Neural progenitor cell (in vitro differentiated cells): ENCODE measurements around the gene TKT. TPM values are rescaled to one million over a fixed set of nuclear protein-coding genes. Genes with fewer than 3 reads are reported as not detected.

Experiments used
- DNase-seq: peaks from one replicate; pipeline ENCODE4 v3.0.0-alpha.2; 2016; ENCODE audit warnings: low spot score
- H2AFZ ChIP-seq: fragments of 200-600 bp; sonication (generic); replicated peaks from 2 replicates; pipeline ENCODE4 v1.6.1; 2016; ENCODE audit warnings: antibody characterized with exemption
- H3F3A ChIP-seq: fragments of 200-600 bp; sonication (generic); 2 replicates; pipeline ENCODE4 v1.6.1; 2016; ENCODE audit warnings: antibody characterized with exemption, low read depth
- H3K27ac ChIP-seq: fragments of 200-600 bp; sonication (generic); 2 replicates; pipeline ENCODE4 v1.5.1; 2016; ENCODE audit warnings: mild to moderate bottlenecking
- H3K27me3 ChIP-seq: fragments of 200-600 bp; sonication (generic); 2 replicates; pipeline ENCODE4 v1.6.1; 2016; ENCODE audit warnings: mild to moderate bottlenecking, moderate library complexity
- H3K36me3 ChIP-seq: fragments of 200-600 bp; sonication (generic); 2 replicates; pipeline ENCODE4 v1.5.1; 2016
- H3K4me1 ChIP-seq: fragments of 200-600 bp; sonication (generic); 2 replicates; pipeline ENCODE4 v1.6.1; 2016; ENCODE audit warnings: mixed run types
- H3K4me2 ChIP-seq: fragments of 200-600 bp; sonication (generic); 2 replicates; pipeline ENCODE4 v1.6.1; 2016
- H3K4me3 ChIP-seq: fragments of 200-600 bp; sonication (generic); 2 replicates; pipeline ENCODE4 v1.5.1; 2016
- H3K79me2 ChIP-seq: fragments of 200-600 bp; sonication (generic); 2 replicates; pipeline ENCODE4 v1.6.1; 2016; ENCODE audit warnings: low read depth
- H3K9ac ChIP-seq: fragments of 200-600 bp; sonication (generic); 2 replicates; pipeline ENCODE4 v1.6.1; 2016
- H3K9me3 ChIP-seq: fragments of 200-600 bp; sonication (generic); 2 replicates; pipeline ENCODE4 v1.5.1; 2016; ENCODE audit warnings: low read depth
- H4K20me1 ChIP-seq: fragments of 200-600 bp; sonication (generic); 2 replicates; pipeline ENCODE4 v1.6.1; 2016; ENCODE audit warnings: low read depth
- H3K27ac Mint-ChIP-seq: 3 replicates; pipeline ENCODE4 v1.8.0; 2021; ENCODE audit warnings: mixed read lengths
- H3K27me3 Mint-ChIP-seq: 2 replicates; pipeline ENCODE4 v1.8.0; 2022; ENCODE audit warnings: low read depth, mild to moderate bottlenecking, inconsistent platforms, moderate library complexity, mixed read lengths; ENCODE audit not compliant: insufficient read depth
- H3K36me3 Mint-ChIP-seq: 3 replicates; pipeline ENCODE4 v1.8.0; 2021; ENCODE audit warnings: mixed read lengths
- H3K4me1 Mint-ChIP-seq: 3 replicates; pipeline ENCODE4 v1.8.0; 2021; ENCODE audit warnings: mixed read lengths
- H3K4me3 Mint-ChIP-seq: 3 replicates; pipeline ENCODE4 v1.8.0; 2021; ENCODE audit warnings: mild to moderate bottlenecking, moderate library complexity, mixed read lengths
- H3K9me3 Mint-ChIP-seq: 3 replicates; pipeline ENCODE4 v1.8.0; 2020; ENCODE audit warnings: mixed read lengths
- CTCF ChIP-seq: fragments of 200-600 bp; sonication (generic); IDR thresholded peaks from 2 replicates; pipeline ENCODE4 v1.5.1; 2017; ENCODE audit warnings: antibody characterized with exemption, mild to moderate bottlenecking
- EZH2 ChIP-seq: fragments of 200-600 bp; sonication (generic); IDR thresholded peaks from 2 replicates; pipeline ENCODE4 v1.6.1; 2017; ENCODE audit warnings: antibody characterized with exemption, mild to moderate bottlenecking, moderate library complexity
- EZH2phosphoT487 ChIP-seq: fragments of 200-600 bp; sonication (generic); IDR thresholded peaks from 2 replicates; pipeline ENCODE4 v1.6.1; 2017; ENCODE audit warnings: antibody characterized with exemption
- total RNA-seq: library from RNA; depleted of rRNA; stranded (reverse); fragments of >200 nt; gene quantifications from 2 replicates; pipeline ENCODE4 v1.2.3, GENCODE V29; 2015; ENCODE audit warnings: low replicate concordance

Gene TKT
- total RNA-seq, 1 donor from 2014 or later: 292 TPM

GRCh38 chr3:53223025-53223424 is 32.8 kb downstream of the TKT start:
- no peak overlapping the region for H3K27ac ChIP-seq
- no peak overlapping the region for H3K9ac ChIP-seq
- H3K27me3 Mint-ChIP-seq: peaks cover 15% of the 10 kb centered on the region

GRCh38 chr3:53222183-53222901 is 33.5 kb downstream of the TKT start:
- Histone ChIP-seq H3K4me3 (no peak overlapping the region), H3K27ac (peak overlapping the region; percentile 53), H3K79me2 (no peaks in the 10 kb centered on the region), H3K36me3 (no peaks in the 10 kb centered on the region), H3K4me2 (no peak overlapping the region), H3K4me1 (no peaks in the 10 kb centered on the region), H3K9ac (no peak overlapping the region), H3K27me3 (peaks cover 13% of the 10 kb centered on the region), H4K20me1 (no peaks in the 10 kb centered on the region), H3F3A (peaks cover 13% of the 10 kb centered on the region), H2AFZ (no peak overlapping the region), H3K9me3 (no peaks in the 10 kb centered on the region)
- Mint-ChIP-seq H3K36me3 (peaks cover 5% of the 10 kb centered on the region), H3K4me3 (no peak overlapping the region), H3K27ac (peak overlapping the region; percentile 72), H3K27me3 (peaks cover 15% of the 10 kb centered on the region), H3K4me1 (peaks cover 6% of the 10 kb centered on the region), H3K9me3 (no peaks in the 10 kb centered on the region)
- DNase-seq: no peak
- TF ChIP-seq EZH2phosphoT487 (no peak), CTCF (no peak), EZH2 (no peak)

More at GRCh38 chr3:53223025-53223424, 32.8 kb downstream of the TKT start:
- TF ChIP-seq CTCF: no peak
- TF ChIP-seq EZH2: no peak
- TF ChIP-seq EZH2phosphoT487: no peak
- Histone ChIP-seq H2AFZ (no peak overlapping the region), H3K4me2 (no peak overlapping the region), H3K4me1 (no peaks in the 10 kb centered on the region), H3K79me2 (no peaks in the 10 kb centered on the region), H4K20me1 (no peaks in the 10 kb centered on the region), H3K9me3 (no peaks in the 10 kb centered on the region), H3K27me3 (peaks cover 6% of the 10 kb centered on the region), H3F3A (peaks cover 13% of the 10 kb centered on the region), H3K4me3 (no peak overlapping the region), H3K36me3 (no peaks in the 10 kb centered on the region)
- Mint-ChIP-seq H3K27ac (peak overlapping the region; percentile 72), H3K9me3 (no peaks in the 10 kb centered on the region), H3K36me3 (peaks cover 8% of the 10 kb centered on the region), H3K4me1 (peaks cover 6% of the 10 kb centered on the region), H3K4me3 (no peak overlapping the region)
- DNase-seq: no peak

- Mint-ChIP-seq H3K9me3 (no peaks in the 10 kb centered on the region), H3K4me1 (peaks cover 11% of the 10 kb centered on the region), H3K27me3 (peaks cover 15% of the 10 kb centered on the region), H3K36me3 (peaks cover 4% of the 10 kb centered on the region), H3K27ac (no peak overlapping the region), H3K4me3 (no peak overlapping the region)
- peak overlapping the region; percentile 53 for H3K27ac ChIP-seq
- H3F3A ChIP-seq: peaks cover 17% of the 10 kb centered on the region
- H3K4me1 ChIP-seq: peaks cover 5% of the 10 kb centered on the region
- no peak for DNase-seq
- no peaks in the 10 kb centered on the region for H4K20me1 ChIP-seq
- TF ChIP-seq CTCF (no peak), EZH2phosphoT487 (no peak), EZH2 (no peak)
- no peak overlapping the region for H2AFZ ChIP-seq
- H3K36me3 ChIP-seq: no peaks in the 10 kb centered on the region
- no peaks in the 10 kb centered on the region for H3K9me3 ChIP-seq
- H3K27me3 ChIP-seq: peaks cover 18% of the 10 kb centered on the region
- H3K79me2 ChIP-seq: no peaks in the 10 kb centered on the region
- no peak overlapping the region for H3K4me3 ChIP-seq
- H3K4me2 ChIP-seq: no peak overlapping the region
- H3K9ac ChIP-seq: no peak overlapping the region
These were observed 34.0 kb downstream of the TKT start for GRCh38 chr3:53221827-53222182.
